Effector memory CD4-positive, alpha-beta T cell (primary cell): ENCODE results near the gene NOS3.
A peak's percentile ranks its signal among the peaks of the same experiment; 100 is the strongest.
"Not testable (repeated sequence)": the region's sequence is repeated elsewhere in the genome, so short reads cannot be mapped to it uniquely, and the experiment has no call there.

Experiments used
- DNase-seq, 3 donors: peaks; one replicate each; pipeline ENCODE4 v3.0.0-alpha.2; 2020
- H3K27ac ChIP-seq: 2 replicates; pipeline ENCODE4 v1.7.0; 2013; ENCODE audit warnings: mild to moderate bottlenecking, low read length, moderate library complexity; ENCODE audit not compliant: insufficient read depth, poor library complexity, severe bottlenecking
- H3K27me3 ChIP-seq: replicated peaks from 2 replicates; pipeline ENCODE4 v1.7.0; 2013; ENCODE audit warnings: mild to moderate bottlenecking, low read length; ENCODE audit not compliant: insufficient read depth, control insufficient read depth, poor library complexity, severe bottlenecking
- H3K36me3 ChIP-seq: 2 replicates; pipeline ENCODE4 v1.7.0; 2013; ENCODE audit warnings: mild to moderate bottlenecking, low read length, moderate library complexity; ENCODE audit not compliant: control insufficient read depth, insufficient read depth
- H3K4me1 ChIP-seq: 2 replicates; pipeline ENCODE4 v1.7.0; 2013; ENCODE audit warnings: low read length, mild to moderate bottlenecking; ENCODE audit not compliant: control insufficient read depth, insufficient read depth, poor library complexity, severe bottlenecking
- H3K4me3 ChIP-seq: 2 replicates; pipeline ENCODE4 v1.7.0; 2013; ENCODE audit warnings: low read length, low read depth, mild to moderate bottlenecking; ENCODE audit not compliant: insufficient read depth, poor library complexity, severe bottlenecking
- H3K9me3 ChIP-seq: 2 replicates; pipeline ENCODE4 v1.7.0; 2013; ENCODE audit warnings: mild to moderate bottlenecking, low read length, moderate library complexity; ENCODE audit not compliant: control insufficient read depth

NOS3 gene

DNA sequence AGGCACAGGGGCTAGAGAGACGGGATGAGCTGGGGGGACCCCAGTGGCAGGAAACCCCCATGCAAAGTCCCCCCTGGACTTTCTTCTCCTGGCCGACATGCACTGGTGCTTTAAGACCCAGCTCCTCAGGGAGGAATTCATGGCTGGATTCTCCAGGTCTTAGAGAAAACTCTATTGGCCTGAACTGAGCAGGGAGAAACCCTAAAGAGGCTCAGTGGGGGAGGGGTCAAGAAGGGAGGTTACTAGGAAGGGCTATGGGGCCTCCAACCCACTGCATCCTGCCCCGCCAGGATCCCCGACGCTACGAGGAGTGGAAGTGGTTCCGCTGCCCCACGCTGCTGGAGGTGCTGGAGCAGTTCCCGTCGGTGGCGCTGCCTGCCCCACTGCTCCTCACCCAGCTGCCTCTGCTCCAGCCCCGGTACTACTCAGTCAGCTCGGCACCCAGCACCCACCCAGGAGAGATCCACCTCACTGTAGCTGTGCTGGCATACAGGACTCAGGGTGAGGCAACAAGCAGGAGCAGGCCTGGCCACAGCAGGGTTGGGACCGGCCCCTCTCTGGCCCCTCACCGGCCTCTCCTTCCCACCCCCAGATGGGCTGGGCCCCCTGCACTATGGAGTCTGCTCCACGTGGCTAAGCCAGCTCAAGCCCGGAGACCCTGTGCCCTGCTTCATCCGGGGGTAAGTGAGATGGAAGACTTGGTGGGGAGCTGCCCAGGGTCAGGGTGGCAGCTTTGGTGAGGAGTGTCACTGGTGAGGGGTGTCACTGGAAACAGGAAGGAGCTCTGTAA is 19.7 kb downstream of the NOS3 start:
- peak in 1 of 3 donors; percentile 32 for DNase-seq
- Histone ChIP-seq H3K9me3 (no peaks in the 10 kb centered on the region), H3K36me3 (no peaks in the 10 kb centered on the region), H3K27ac (peak overlapping the region; percentile 76), H3K4me3 (no peak overlapping the region), H3K27me3 (no peaks in the 10 kb centered on the region), H3K4me1 (peaks cover 86% of the 10 kb centered on the region)

DNA sequence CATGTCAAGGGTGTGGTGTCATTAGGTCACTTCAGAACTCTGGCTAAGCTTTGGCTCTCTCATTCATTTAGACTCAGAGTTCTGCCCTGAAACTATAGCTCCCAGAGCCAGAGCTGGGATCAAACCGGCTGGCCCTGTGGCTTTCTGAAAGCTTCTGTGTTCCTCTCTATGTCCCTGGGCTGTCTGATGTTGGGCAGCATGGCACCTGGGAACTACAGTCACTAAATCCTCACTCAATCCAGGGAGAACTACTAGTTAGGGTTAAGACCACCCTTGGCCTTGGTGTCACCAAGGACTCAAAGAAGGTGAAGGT is 20.2 kb downstream of the NOS3 start:
- peaks cover 91% of the 10 kb centered on the region for H3K4me1 ChIP-seq
- H3K36me3 ChIP-seq: no peaks in the 10 kb centered on the region
- H3K27ac ChIP-seq: peak overlapping the region; percentile 76
- DNase-seq: no peak
- H3K27me3 ChIP-seq: no peaks in the 10 kb centered on the region
- H3K9me3 ChIP-seq: no peaks in the 10 kb centered on the region
- no peak overlapping the region for H3K4me3 ChIP-seq

DNA sequence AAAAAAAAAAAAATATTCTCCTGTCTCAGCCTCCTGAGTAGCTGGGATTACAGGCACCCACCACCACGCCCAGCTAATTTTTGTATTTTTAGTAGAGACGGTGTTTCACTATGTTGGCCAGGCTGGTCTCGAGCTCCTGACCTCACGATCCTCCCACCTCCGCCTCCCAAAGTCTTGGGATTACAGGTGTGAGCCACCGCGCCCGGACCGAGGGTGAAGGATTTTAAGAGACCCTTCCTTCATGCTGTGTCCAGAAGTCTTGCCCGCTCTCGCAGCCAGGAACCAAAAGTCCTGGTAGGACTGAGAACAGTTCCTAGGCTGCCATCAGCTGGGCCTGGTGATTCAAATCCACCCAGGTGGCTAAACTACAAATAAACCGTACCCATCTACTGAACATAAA is 20.8 kb downstream of the NOS3 start:
- H3K9me3 ChIP-seq, H3K36me3 ChIP-seq: not testable (repeated sequence)
- peaks cover 90% of the 10 kb centered on the region for H3K4me1 ChIP-seq

DNA sequence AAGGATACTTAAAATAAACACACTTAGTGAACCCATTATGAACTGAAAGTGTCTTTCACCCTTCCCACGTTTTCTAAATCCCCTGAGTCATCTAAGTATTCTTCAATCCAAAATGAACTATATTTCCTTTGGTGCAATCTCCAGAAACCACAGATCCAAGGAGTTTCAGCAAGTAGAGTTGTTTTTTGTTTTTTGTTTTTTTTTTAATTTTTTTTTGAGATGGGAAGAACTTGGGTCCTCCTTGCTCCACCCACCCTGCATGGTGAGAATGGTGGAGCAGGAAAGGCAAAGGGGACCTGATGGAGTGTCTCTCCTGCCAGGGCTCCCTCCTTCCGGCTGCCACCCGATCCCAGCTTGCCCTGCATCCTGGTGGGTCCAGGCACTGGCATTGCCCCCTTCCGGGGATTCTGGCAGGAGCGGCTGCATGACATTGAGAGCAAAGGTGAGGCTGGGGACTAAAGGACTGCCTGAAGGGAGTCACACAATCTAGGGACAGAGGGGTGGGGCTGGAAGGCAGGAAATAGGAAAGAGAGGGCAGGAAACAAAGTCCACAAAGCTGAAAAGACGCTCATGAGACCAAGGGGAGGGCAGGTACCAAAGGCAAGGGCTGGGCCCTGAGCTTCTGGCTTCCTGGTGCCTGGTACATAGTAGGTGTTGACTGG is 21.3 kb downstream of the NOS3 start:
- Histone ChIP-seq H3K27me3 (no peaks in the 10 kb centered on the region), H3K27ac (peak overlapping the region; percentile 91), H3K4me1 (peaks cover 86% of the 10 kb centered on the region), H3K4me3 (no peak overlapping the region), H3K36me3 (no peaks in the 10 kb centered on the region), H3K9me3 (no peaks in the 10 kb centered on the region)
- DNase-seq: no peak

More for the DNA sequence above, 20.8 kb downstream of the NOS3 start:
- H3K27me3 ChIP-seq, H3K4me3 ChIP-seq, DNase-seq: not testable (repeated sequence)
- peak overlapping the region; percentile 91 for H3K27ac ChIP-seq

DNA sequence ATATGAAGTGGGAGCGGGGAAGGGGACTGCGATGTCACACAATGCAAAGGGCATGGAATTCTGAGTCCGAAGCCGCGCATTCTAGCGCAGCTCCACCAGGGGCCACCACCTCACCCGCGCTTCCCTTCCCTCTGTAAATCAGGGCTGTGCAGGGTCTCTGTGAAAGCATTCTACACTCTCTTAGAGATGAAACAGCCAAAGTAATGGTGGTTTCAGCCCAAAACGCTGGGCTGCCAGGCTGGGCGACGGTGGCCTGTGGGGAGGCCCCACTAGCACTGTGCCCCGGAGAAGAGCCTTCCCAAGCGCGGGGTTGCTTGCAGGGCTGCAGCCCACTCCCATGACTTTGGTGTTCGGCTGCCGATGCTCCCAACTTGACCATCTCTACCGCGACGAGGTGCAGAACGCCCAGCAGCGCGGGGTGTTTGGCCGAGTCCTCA is 22.1 kb downstream of the NOS3 start:
- no peak for DNase-seq
- Histone ChIP-seq H3K9me3 (no peaks in the 10 kb centered on the region), H3K36me3 (no peaks in the 10 kb centered on the region), H3K4me1 (peaks cover 86% of the 10 kb centered on the region), H3K27me3 (no peaks in the 10 kb centered on the region), H3K27ac (peak overlapping the region; percentile 91), H3K4me3 (no peak overlapping the region)

DNA sequence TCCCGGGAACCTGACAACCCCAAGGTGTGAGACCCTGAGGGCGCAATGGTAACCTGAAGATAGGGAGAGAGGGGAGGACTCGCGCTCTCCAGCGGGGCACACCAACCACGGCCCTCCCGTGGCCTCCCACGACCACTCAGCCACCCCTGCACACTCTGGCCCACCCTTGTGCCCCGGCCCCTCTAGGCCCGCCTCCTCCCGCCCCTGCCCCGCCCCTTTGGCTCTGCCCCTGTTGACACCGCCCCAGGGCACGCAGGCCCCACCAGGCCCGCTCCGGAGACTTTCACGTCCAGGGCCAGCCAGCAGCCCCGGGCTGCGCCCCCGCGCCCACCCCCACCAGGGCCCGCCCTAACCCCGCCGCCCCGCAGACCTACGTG is 22.5 kb downstream of the NOS3 start:
- no peak for DNase-seq
- no peaks in the 10 kb centered on the region for H3K9me3 ChIP-seq
- no peak overlapping the region for H3K4me3 ChIP-seq
- no peaks in the 10 kb centered on the region for H3K36me3 ChIP-seq
- H3K27ac ChIP-seq: peak overlapping the region; percentile 91
- H3K4me1 ChIP-seq: peaks cover 86% of the 10 kb centered on the region
- H3K27me3 ChIP-seq: no peaks in the 10 kb centered on the region

DNA sequence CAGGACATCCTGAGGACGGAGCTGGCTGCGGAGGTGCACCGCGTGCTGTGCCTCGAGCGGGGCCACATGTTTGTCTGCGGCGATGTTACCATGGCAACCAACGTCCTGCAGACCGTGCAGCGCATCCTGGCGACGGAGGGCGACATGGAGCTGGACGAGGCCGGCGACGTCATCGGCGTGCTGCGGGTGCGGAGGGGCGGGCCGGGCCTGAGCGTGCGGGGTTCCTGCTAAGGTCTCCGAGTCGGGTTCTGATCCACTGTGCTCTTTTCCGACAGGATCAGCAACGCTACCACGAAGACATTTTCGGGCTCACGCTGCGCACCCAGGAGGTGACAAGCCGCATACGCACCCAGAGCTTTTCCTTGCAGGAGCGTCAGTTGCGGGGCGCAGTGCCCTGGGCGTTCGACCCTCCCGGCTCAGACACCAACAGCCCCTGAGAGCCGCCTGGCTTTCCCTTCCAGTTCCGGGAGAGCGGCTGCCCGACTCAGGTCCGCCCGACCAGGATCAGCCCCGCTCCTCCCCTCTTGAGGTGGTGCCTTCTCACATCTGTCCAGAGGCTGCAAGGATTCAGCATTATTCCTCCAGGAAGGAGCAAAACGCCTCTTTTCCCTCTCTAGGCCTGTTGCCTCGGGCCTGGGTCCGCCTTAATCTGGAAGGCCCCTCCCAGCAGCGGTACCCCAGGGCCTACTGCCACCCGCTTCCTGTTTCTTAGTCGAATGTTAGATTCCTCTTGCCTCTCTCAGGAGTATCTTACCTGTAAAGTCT is 23.1 kb downstream of the NOS3 start:
- Histone ChIP-seq H3K27ac (peak overlapping the region; percentile 91), H3K4me1 (peaks cover 85% of the 10 kb centered on the region), H3K4me3 (peak overlapping the region; percentile 21), H3K27me3 (no peaks in the 10 kb centered on the region), H3K9me3 (no peaks in the 10 kb centered on the region), H3K36me3 (no peaks in the 10 kb centered on the region)
- peak; percentile 93 to 95 (median 94) for DNase-seq

DNA sequence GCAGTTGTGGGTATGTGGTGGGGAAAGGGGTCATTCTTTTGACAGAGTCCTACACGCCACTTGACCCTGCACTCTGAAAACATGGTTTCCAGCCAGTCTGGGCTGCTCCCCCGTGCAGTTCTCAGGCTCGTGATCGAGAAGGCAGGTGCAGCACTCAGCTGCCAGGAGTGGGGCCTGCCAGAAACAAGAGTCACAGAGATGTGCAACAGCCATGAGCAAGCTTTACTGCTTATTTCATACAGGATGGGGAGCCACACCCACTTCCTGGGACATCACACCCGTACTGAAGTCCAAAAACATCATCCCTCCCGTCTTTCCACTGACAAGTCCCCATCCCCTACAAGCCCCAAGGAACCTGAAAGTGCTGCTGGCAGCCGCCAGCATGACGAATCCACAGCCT is 24.1 kb downstream of the NOS3 start:
- Histone ChIP-seq H3K27me3 (no peaks in the 10 kb centered on the region), H3K27ac (peak overlapping the region; percentile 91), H3K4me1 (peaks cover 80% of the 10 kb centered on the region), H3K36me3 (no peaks in the 10 kb centered on the region), H3K4me3 (no peak overlapping the region), H3K9me3 (no peaks in the 10 kb centered on the region)
- no peak for DNase-seq

DNA sequence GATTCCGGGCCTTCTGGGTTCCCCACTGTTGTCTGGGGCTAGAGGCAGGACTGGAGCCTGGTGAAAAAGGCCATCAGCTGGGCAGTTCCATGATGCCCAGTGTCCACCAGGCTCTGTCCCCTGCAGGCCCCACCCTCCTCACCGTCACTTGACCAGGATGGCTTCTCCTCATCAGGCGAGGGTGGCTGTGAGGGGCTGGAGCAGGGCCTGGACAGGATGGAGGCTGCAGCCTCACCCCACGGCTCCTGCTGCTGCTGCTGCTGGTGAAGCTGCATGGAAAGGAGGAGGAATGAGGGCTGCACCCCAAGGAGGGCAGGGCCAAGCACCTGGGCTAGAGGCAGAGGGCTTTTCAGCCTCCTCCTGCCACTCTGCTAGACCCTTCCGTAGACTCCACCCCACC is 25.1 kb downstream of the NOS3 start:
- no peak for DNase-seq
- H3K27me3 ChIP-seq: peaks cover 2% of the 10 kb centered on the region
- no peak overlapping the region for H3K27ac ChIP-seq
- H3K36me3 ChIP-seq: no peaks in the 10 kb centered on the region
- H3K4me3 ChIP-seq: no peak overlapping the region
- no peaks in the 10 kb centered on the region for H3K9me3 ChIP-seq
- H3K4me1 ChIP-seq: peaks cover 69% of the 10 kb centered on the region

DNA sequence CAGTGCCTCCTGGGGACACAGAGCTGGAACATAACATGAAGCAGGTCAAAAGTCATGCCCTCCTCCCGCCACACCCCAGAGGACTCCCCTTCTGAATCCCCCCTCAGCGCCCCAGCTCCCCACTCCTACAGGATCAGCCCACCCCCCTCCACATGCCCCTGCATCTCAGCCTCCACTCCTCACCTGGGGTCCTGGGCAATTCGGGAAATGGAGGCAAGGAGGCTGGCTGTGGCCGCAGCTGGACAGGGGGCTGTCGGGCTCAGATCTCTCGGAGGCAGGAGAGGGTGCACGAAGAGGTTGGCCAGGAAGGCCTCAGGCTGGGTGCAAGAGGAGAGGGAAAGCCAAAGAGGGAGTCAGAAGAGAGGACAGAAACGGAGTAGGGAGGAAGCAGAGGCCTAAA is 25.7 kb downstream of the NOS3 start:
- no peaks in the 10 kb centered on the region for H3K9me3 ChIP-seq
- peaks cover 2% of the 10 kb centered on the region for H3K27me3 ChIP-seq
- H3K27ac ChIP-seq: no peak overlapping the region
- peaks cover 67% of the 10 kb centered on the region for H3K4me1 ChIP-seq
- no peak overlapping the region for H3K4me3 ChIP-seq
- H3K36me3 ChIP-seq: no peaks in the 10 kb centered on the region
- DNase-seq: no peak
